ENCODE measurements around the gene EMC10. TPM values are rescaled to one million over a fixed set of nuclear protein-coding genes. Genes with fewer than 3 reads are reported as not detected.

Gene EMC10
- total RNA-seq, 4 donors from 2014 or later, result 34.9 to 77.2 (median 71.1) TPM

DNA sequence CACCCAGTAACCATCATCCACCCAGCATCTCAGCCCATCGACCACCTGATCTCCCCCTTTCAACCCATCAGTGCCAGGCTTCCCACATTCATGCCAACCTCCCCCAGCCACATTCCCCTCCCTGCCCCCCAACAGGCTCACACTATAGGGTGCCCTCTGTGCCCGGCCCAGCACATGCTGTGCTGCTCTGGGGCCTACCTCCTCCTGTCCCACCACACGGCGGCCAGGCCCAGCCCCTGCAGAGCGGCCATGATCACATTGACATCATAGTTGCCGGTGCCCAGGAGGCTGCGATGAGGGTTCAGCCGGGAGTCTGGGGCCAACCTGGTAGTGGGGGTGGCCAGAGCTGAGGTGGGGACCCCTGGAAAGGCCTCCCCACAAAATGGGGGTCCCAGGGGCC is 31.1 kb downstream of the EMC10 start:
- no peak for DNase-seq (ENCODE audit: low spot score in 2 of 2)
- no peak overlapping the region for H3K27ac ChIP-seq
- H3K4me3 ChIP-seq, result no peak overlapping the region
- TF ChIP-seq POLR2A (IDR thresholded peaks at IDR 0.05), result no peak
- H3K27me3 ChIP-seq, result no peaks in the 10 kb centered on the region
- peaks cover 19% of the 10 kb centered on the region for H3K4me1 ChIP-seq
- whole genome bisulfite sequencing, result 92% methylated on average over 8 of the region's 8 CpGs
- no peaks in the 10 kb centered on the region for H3K9me3 ChIP-seq
- H3K36me3 ChIP-seq, result peaks cover 6% of the 10 kb centered on the region

DNA sequence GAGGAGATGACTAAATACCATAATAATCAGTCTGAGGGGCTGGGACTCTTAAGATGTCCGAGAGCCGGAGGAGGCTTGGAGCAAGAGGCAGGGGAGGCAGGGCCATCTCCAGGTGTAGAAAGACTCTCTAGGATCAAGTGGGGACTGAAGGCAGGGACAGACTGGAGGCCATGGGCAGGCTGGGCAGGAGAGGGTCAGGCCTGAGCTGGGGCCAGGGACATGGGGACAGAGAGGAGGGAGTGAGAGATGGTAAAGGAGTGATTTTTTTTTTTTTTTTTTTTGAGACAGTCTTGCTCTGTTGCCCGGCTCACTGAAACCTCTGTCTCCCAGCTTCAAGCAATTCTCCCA is 32.5 kb downstream of the EMC10 start:
- H3K27me3 ChIP-seq, result no peaks in the 10 kb centered on the region
- no peak for DNase-seq (ENCODE audit: low spot score in 2 of 2)
- WGBS, result 82% methylated on average over 3 of the region's 3 CpGs
- TF ChIP-seq, protein P1, sequence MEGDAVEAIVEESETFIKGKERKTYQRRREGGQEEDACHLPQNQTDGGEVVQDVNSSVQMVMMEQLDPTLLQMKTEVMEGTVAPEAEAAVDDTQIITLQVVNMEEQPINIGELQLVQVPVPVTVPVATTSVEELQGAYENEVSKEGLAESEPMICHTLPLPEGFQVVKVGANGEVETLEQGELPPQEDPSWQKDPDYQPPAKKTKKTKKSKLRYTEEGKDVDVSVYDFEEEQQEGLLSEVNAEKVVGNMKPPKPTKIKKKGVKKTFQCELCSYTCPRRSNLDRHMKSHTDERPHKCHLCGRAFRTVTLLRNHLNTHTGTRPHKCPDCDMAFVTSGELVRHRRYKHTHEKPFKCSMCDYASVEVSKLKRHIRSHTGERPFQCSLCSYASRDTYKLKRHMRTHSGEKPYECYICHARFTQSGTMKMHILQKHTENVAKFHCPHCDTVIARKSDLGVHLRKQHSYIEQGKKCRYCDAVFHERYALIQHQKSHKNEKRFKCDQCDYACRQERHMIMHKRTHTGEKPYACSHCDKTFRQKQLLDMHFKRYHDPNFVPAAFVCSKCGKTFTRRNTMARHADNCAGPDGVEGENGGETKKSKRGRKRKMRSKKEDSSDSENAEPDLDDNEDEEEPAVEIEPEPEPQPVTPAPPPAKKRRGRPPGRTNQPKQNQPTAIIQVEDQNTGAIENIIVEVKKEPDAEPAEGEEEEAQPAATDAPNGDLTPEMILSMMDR (IDR thresholded peaks at IDR 0.05), result no peak
- TF ChIP-seq EP300 (IDR thresholded peaks at IDR 0.05) (no peak), POLR2AphosphoS5 (IDR thresholded peaks at IDR 0.05) (no peak), POLR2A (IDR thresholded peaks at IDR 0.05) (no peak)
- no peaks in the 10 kb centered on the region for H3K9me3 ChIP-seq
- H3K36me3 ChIP-seq, result peaks cover 6% of the 10 kb centered on the region
- H3K4me1 ChIP-seq, result peaks cover 19% of the 10 kb centered on the region
- H3K27ac ChIP-seq, result no peak overlapping the region
- no peak overlapping the region for H3K4me3 ChIP-seq

DNA sequence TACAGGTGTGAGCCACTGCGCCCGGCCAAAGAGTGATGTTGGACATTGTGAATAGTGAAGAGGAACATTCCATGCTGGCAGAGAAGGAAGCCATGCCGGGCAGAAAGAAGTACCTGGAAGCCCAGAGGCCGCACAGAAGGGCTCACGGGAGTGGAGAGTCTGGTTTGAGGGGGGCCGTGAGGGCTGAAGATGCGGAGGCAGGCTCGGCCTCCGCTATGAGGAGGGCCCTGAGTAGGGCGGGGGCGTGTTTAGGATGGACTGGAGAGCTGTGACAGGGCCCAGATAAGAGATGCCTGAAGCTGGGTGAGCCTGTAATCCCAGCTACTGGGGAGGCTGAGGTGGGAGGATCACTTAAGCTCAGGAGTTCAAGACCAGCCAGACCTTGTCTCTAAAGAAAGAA is 33.1 kb downstream of the EMC10 start:
- no peak overlapping the region for H3K4me3 ChIP-seq
- 84% methylated on average over 11 of the region's 11 CpGs for WGBS
- TF ChIP-seq, protein P1 (IDR thresholded peaks at IDR 0.05), result no peak
- TF ChIP-seq POLR2AphosphoS5 (IDR thresholded peaks at IDR 0.05) (no peak), EP300 (IDR thresholded peaks at IDR 0.05) (no peak), POLR2A (IDR thresholded peaks at IDR 0.05) (no peak)
- peaks cover 19% of the 10 kb centered on the region for H3K4me1 ChIP-seq
- H3K9me3 ChIP-seq, result no peaks in the 10 kb centered on the region
- H3K27ac ChIP-seq, result no peak overlapping the region
- H3K36me3 ChIP-seq, result peaks cover 6% of the 10 kb centered on the region
- DNase-seq (ENCODE audit: low spot score in 2 of 2), result peak in 1 of 2 donors; percentile 26
- no peaks in the 10 kb centered on the region for H3K27me3 ChIP-seq

DNA sequence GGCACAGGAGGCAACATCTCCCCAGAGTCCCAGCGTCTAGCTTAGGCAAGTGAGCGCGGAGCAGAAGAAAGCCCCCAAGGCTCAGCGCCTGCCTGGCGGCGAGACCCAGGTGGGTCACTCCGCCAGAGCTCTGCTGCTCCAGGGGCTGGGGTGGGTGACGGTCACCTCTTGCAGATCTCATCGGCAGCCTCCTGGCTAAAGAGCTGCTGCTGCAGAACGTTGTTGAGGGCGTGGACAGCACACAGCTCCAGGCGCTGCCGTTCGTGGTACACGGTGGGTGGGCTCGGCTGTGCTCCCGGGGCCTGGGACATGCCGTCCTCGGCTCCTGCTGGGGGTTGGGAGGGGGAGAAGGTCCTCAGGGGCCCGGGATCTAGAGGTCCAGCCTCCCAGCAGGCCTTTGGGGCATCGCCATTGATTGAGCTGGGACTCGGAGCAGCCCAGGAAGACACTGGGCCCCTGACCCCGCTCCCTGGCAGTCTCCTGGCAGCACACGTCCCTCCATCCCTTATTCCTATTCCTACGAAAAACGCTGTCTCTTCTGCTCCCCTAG is 33.9 kb downstream of the EMC10 start:
- H3K36me3 ChIP-seq, result peaks cover 6% of the 10 kb centered on the region
- peak overlapping the region; percentile 67 for H3K27ac ChIP-seq
- no peaks in the 10 kb centered on the region for H3K9me3 ChIP-seq
- TF ChIP-seq POLR2AphosphoS5 (IDR thresholded peaks at IDR 0.05), result no peak
- 60% methylated on average over 13 of the region's 26 CpGs for WGBS
- DNase-seq (ENCODE audit: low spot score in 2 of 2), result peak; percentile 69 to 71
- peak overlapping the region; percentile 64 for H3K4me3 ChIP-seq
- peaks cover 19% of the 10 kb centered on the region for H3K4me1 ChIP-seq
- no peaks in the 10 kb centered on the region for H3K27me3 ChIP-seq

DNA sequence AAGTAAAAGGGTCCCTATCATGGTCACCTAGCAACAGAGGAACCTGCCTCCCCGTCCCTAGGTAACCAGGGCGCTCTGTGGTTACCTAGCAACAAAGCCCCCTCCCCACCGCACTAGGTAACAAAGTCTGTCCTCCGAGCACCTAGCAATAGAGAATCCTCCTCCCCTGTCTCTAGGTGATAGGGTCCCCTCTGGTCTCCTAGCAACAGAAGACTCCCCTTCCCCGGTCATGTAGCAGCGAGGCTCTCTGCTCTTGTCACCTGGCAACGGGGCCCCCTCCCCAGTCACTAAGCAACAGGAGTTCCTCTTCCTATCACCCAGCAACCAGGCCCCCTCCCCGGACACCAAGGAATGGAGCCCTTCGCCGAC is 34.4 kb downstream of the EMC10 start:
- WGBS, result 9% methylated on average over 3 of the region's 10 CpGs
- peaks cover 19% of the 10 kb centered on the region for H3K4me1 ChIP-seq
- H3K9me3 ChIP-seq, result no peaks in the 10 kb centered on the region
- no peak for DNase-seq (ENCODE audit: low spot score in 2 of 2)
- peaks cover 6% of the 10 kb centered on the region for H3K36me3 ChIP-seq
- H3K4me3 ChIP-seq, result peak overlapping the region; percentile 64
- TF ChIP-seq, protein P1 (IDR thresholded peaks at IDR 0.05), result no peak
- TF ChIP-seq POLR2AphosphoS5 (IDR thresholded peaks at IDR 0.05) (no peak), EP300 (IDR thresholded peaks at IDR 0.05) (no peak), POLR2A (IDR thresholded peaks at IDR 0.05) (no peak)
- H3K27me3 ChIP-seq, result no peaks in the 10 kb centered on the region
- H3K27ac ChIP-seq, result peak overlapping the region; percentile 67

DNA sequence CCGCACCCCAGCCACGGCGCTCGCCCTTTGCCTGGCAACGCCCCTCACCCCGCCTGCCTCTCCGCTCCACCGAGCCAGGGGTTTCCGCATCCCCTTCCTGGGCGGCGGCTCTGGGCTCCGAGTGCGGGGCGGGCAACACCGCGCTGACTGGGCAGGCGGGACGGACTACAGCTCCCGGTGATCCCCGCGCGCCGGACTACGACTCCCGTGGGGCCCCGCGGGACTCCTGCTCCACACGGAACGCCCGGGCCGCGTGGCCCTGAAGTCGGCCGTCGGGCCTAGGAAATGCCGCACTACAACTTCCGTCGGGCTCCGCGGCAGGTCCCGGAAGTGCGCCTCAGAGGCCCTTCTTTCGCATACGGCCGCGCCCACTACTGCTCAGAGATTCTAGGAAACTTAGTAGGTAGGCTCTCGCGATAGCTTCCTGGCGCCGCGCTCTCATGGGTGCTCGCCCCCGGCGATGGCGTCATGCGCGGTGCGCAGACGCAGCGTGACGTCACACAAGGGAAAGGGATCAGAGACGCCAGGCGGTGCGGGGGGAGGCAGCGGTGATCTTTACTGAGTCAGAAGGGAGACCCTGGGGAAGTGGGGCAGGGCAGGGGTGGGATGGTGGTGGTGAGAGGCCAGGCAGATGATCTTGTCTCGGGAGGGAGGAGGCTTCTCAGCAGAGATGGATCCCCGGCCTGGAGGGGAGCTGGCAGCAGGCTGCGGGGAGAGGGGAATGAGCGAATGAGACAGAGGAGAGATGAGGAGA is 34.9 kb downstream of the EMC10 start, which contains the start of gene JOSD2:
JOSD2 (minus strand) TSS at position 123 of the 754 bp plus-strand sequence. CDS start 760 bp downstream, outside the sequence.
- H3K27ac ChIP-seq, result peak within 1 kb of the TSS; percentile 67
- no peaks in the 10 kb centered on the region for H3K27me3 ChIP-seq
- H3K36me3 ChIP-seq, result peaks cover 2% of the 10 kb centered on the region
- TF ChIP-seq POLR2AphosphoS5 (IDR thresholded peaks at IDR 0.05) (peak in 2 of 3 donors; percentile 72 to 91), EP300 (IDR thresholded peaks at IDR 0.05) (no peak), POLR2A (IDR thresholded peaks at IDR 0.05) (peak in 1 of 2 donors; percentile 43)
- TF ChIP-seq, protein P1 (IDR thresholded peaks at IDR 0.05), result no peak
- DNase-seq (ENCODE audit: low spot score in 2 of 2), result peak; percentile 99
- peaks cover 19% of the 10 kb centered on the region for H3K4me1 ChIP-seq
- 2% methylated on average over 38 of the region's 69 CpGs for WGBS
- H3K4me3 ChIP-seq, result peak within 1 kb of the TSS; percentile 64
- H3K9me3 ChIP-seq, result no peaks in the 10 kb centered on the region

Measured in suprapubic skin (tissue), 4 donors.